ENCODE data around the gene INPP5J.

The INPP5J gene

GRCh38 chr22:31128156-31128555 is 5.4 kb downstream of the INPP5J start:
- H3K18ac ChIP-seq (ENCODE audit: low read depth in 1 of 2, low read length in 2 of 2), result no peak overlapping the region
- H4K8ac ChIP-seq (ENCODE audit: low read length), result no peak overlapping the region
- no peak overlapping the region for H3K4me2 ChIP-seq (ENCODE audit: low read length, poor library complexity, severe bottlenecking)
- H2AK5ac ChIP-seq (ENCODE audit: low read length, severe bottlenecking), result no peak overlapping the region
- peaks cover 0 to 6% of the 10 kb centered on the region in 2 experiments for H3K36me3 ChIP-seq (ENCODE audit: control insufficient read depth in 1 of 2, insufficient read depth in 2 of 2, low read depth in 1 of 2, low read length in 2 of 2)
- H2BK15ac ChIP-seq (ENCODE audit: low read depth, poor library complexity, severe bottlenecking), result no peak overlapping the region
- H3K14ac ChIP-seq (ENCODE audit: low read length in 2 of 2), result no peak overlapping the region
- peaks cover 4 to 45% of the 10 kb centered on the region in 2 experiments for H3K27me3 ChIP-seq (ENCODE audit: control insufficient read depth in 1 of 2, insufficient read depth in 1 of 2, low read length in 2 of 2)
- no peaks in the 10 kb centered on the region for H3K79me1 ChIP-seq (replicated peaks; ENCODE audit: low read length, poor library complexity, severe bottlenecking)
- H2AFZ ChIP-seq (ENCODE audit: low read depth, low read length), result no peak overlapping the region
- WGBS, result 92% methylated on average over 7 of the region's 7 CpGs
- H2BK12ac ChIP-seq (ENCODE audit: low read length in 2 of 2), result no peak overlapping the region
- peaks cover 8% of the 10 kb centered on the region for H3K4me1 ChIP-seq (ENCODE audit: control insufficient read depth, insufficient read depth, low read depth, low read length)
- no peak overlapping the region for H3K4me3 ChIP-seq (ENCODE audit: insufficient read depth in 1 of 2, low read depth in 1 of 2, low read length in 2 of 2)
- no peak overlapping the region for H3K9ac ChIP-seq (ENCODE audit: low read length)
- no peak overlapping the region for H4K91ac ChIP-seq (ENCODE audit: low read length)
- DNase-seq, result no peak
- no peak overlapping the region for H3K23ac ChIP-seq (ENCODE audit: low read length in 2 of 2)
- no peak overlapping the region for H3K27ac ChIP-seq (ENCODE audit: low read length, poor library complexity, severe bottlenecking)
- no peak overlapping the region for H2BK120ac ChIP-seq (ENCODE audit: low read depth, low read length)
- H3K4ac ChIP-seq (ENCODE audit: low read depth in 1 of 2, low read length in 2 of 2), result no peak overlapping the region
- no peak overlapping the region for H2BK5ac ChIP-seq (ENCODE audit: low read depth, low read length, poor library complexity, severe bottlenecking)
- no peaks in the 10 kb centered on the region for H3K9me3 ChIP-seq (ENCODE audit: control insufficient read depth, low read length)

GRCh38 chr22:31130873-31131272 is 8.1 kb downstream of the INPP5J start:
- H3K4me1 ChIP-seq (ENCODE audit: control insufficient read depth, insufficient read depth, low read depth, low read length), result peaks cover 4% of the 10 kb centered on the region
- H3K23ac ChIP-seq (ENCODE audit: low read length in 2 of 2), result no peak overlapping the region
- H3K4ac ChIP-seq (ENCODE audit: low read depth in 1 of 2, low read length in 2 of 2), result no peak overlapping the region
- H2AFZ ChIP-seq (ENCODE audit: low read depth, low read length), result no peak overlapping the region
- H4K8ac ChIP-seq (ENCODE audit: low read length), result no peak overlapping the region
- no peak overlapping the region for H2AK5ac ChIP-seq (ENCODE audit: low read length, severe bottlenecking)
- no peak overlapping the region for H3K18ac ChIP-seq (ENCODE audit: low read depth in 1 of 2, low read length in 2 of 2)
- H3K79me1 ChIP-seq (replicated peaks; ENCODE audit: low read length, poor library complexity, severe bottlenecking), result no peaks in the 10 kb centered on the region
- no peak overlapping the region for H2BK120ac ChIP-seq (ENCODE audit: low read depth, low read length)
- no peak overlapping the region for H3K9ac ChIP-seq (ENCODE audit: low read length)
- no peak for DNase-seq
- H3K4me2 ChIP-seq (ENCODE audit: low read length, poor library complexity, severe bottlenecking), result no peak overlapping the region
- 90% methylated on average over 2 of the region's 2 CpGs for WGBS
- peaks cover 0 to 6% of the 10 kb centered on the region in 2 experiments for H3K36me3 ChIP-seq (ENCODE audit: control insufficient read depth in 1 of 2, insufficient read depth in 2 of 2, low read depth in 1 of 2, low read length in 2 of 2)
- peaks cover 0 to 35% of the 10 kb centered on the region in 2 experiments for H3K27me3 ChIP-seq (ENCODE audit: control insufficient read depth in 1 of 2, insufficient read depth in 1 of 2, low read length in 2 of 2)
- no peak overlapping the region for H2BK5ac ChIP-seq (ENCODE audit: low read depth, low read length, poor library complexity, severe bottlenecking)
- H3K9me3 ChIP-seq (ENCODE audit: control insufficient read depth, low read length), result no peaks in the 10 kb centered on the region
- no peak overlapping the region for H2BK12ac ChIP-seq (ENCODE audit: low read length in 2 of 2)
- no peak overlapping the region for H2BK15ac ChIP-seq (ENCODE audit: low read depth, poor library complexity, severe bottlenecking)
- no peak overlapping the region for H3K4me3 ChIP-seq (ENCODE audit: insufficient read depth in 1 of 2, low read depth in 1 of 2, low read length in 2 of 2)
- H4K91ac ChIP-seq (ENCODE audit: low read length), result no peak overlapping the region
- H3K27ac ChIP-seq (ENCODE audit: low read length, poor library complexity, severe bottlenecking), result no peak overlapping the region
- no peak overlapping the region for H3K14ac ChIP-seq (ENCODE audit: low read length in 2 of 2)

GRCh38 chr22:31133911-31134310 is 11.1 kb downstream of the INPP5J start:
- no peak for DNase-seq
- H3K18ac ChIP-seq (ENCODE audit: low read depth in 1 of 2, low read length in 2 of 2), result no peak overlapping the region
- H2BK15ac ChIP-seq (ENCODE audit: low read depth, poor library complexity, severe bottlenecking), result no peak overlapping the region
- no peak overlapping the region for H4K91ac ChIP-seq (ENCODE audit: low read length)
- no peak overlapping the region for H2AK5ac ChIP-seq (ENCODE audit: low read length, severe bottlenecking)
- no peak overlapping the region for H4K8ac ChIP-seq (ENCODE audit: low read length)
- H2BK12ac ChIP-seq (ENCODE audit: low read length in 2 of 2), result no peak overlapping the region
- H3K4me1 ChIP-seq (ENCODE audit: control insufficient read depth, insufficient read depth, low read depth, low read length), result peaks cover 2% of the 10 kb centered on the region
- no peak overlapping the region for H3K9ac ChIP-seq (ENCODE audit: low read length)
- H3K79me1 ChIP-seq (replicated peaks; ENCODE audit: low read length, poor library complexity, severe bottlenecking), result no peaks in the 10 kb centered on the region
- no peak overlapping the region for H3K4me2 ChIP-seq (ENCODE audit: low read length, poor library complexity, severe bottlenecking)
- no peak overlapping the region for H2BK120ac ChIP-seq (ENCODE audit: low read depth, low read length)
- H3K4ac ChIP-seq (ENCODE audit: low read depth in 1 of 2, low read length in 2 of 2), result no peak overlapping the region
- H3K36me3 ChIP-seq (ENCODE audit: control insufficient read depth in 1 of 2, insufficient read depth in 2 of 2, low read depth in 1 of 2, low read length in 2 of 2), result peaks cover 0 to 3% of the 10 kb centered on the region in 2 experiments
- no peak overlapping the region for H2BK5ac ChIP-seq (ENCODE audit: low read depth, low read length, poor library complexity, severe bottlenecking)
- no peak overlapping the region for H3K23ac ChIP-seq (ENCODE audit: low read length in 2 of 2)
- no peak overlapping the region for H3K4me3 ChIP-seq (ENCODE audit: insufficient read depth in 1 of 2, low read depth in 1 of 2, low read length in 2 of 2)
- H3K14ac ChIP-seq (ENCODE audit: low read length in 2 of 2), result no peak overlapping the region
- no peak overlapping the region for H2AFZ ChIP-seq (ENCODE audit: low read depth, low read length)
- no peaks in the 10 kb centered on the region for H3K9me3 ChIP-seq (ENCODE audit: control insufficient read depth, low read length)
- WGBS, result 96% methylated on average over 19 of the region's 19 CpGs
- H3K27ac ChIP-seq (ENCODE audit: low read length, poor library complexity, severe bottlenecking), result no peak overlapping the region
- H3K27me3 ChIP-seq (ENCODE audit: control insufficient read depth in 1 of 2, insufficient read depth in 1 of 2, low read length in 2 of 2), result peaks cover 7 to 42% of the 10 kb centered on the region in 2 experiments

GRCh38 chr22:31134688-31135087 is 11.9 kb downstream of the INPP5J start:
- H3K4me1 ChIP-seq (ENCODE audit: control insufficient read depth, insufficient read depth, low read depth, low read length), result peaks cover 2% of the 10 kb centered on the region
- no peak overlapping the region for H2AFZ ChIP-seq (ENCODE audit: low read depth, low read length)
- H3K79me1 ChIP-seq (replicated peaks; ENCODE audit: low read length, poor library complexity, severe bottlenecking), result no peaks in the 10 kb centered on the region
- no peak overlapping the region for H3K9ac ChIP-seq (ENCODE audit: low read length)
- DNase-seq, result no peak
- H2AK5ac ChIP-seq (ENCODE audit: low read length, severe bottlenecking), result no peak overlapping the region
- no peak overlapping the region for H2BK12ac ChIP-seq (ENCODE audit: low read length in 2 of 2)
- no peak overlapping the region for H3K14ac ChIP-seq (ENCODE audit: low read length in 2 of 2)
- H2BK5ac ChIP-seq (ENCODE audit: low read depth, low read length, poor library complexity, severe bottlenecking), result no peak overlapping the region
- H3K4me2 ChIP-seq (ENCODE audit: low read length, poor library complexity, severe bottlenecking), result no peak overlapping the region
- 100% methylated on average over 1 of the region's 4 CpGs for WGBS
- no peak overlapping the region for H3K27ac ChIP-seq (ENCODE audit: low read length, poor library complexity, severe bottlenecking)
- peaks cover 15 to 50% of the 10 kb centered on the region in 2 experiments for H3K27me3 ChIP-seq (ENCODE audit: control insufficient read depth in 1 of 2, insufficient read depth in 1 of 2, low read length in 2 of 2)
- H3K36me3 ChIP-seq (ENCODE audit: control insufficient read depth in 1 of 2, insufficient read depth in 2 of 2, low read depth in 1 of 2, low read length in 2 of 2), result peaks cover 0 to 3% of the 10 kb centered on the region in 2 experiments
- no peak overlapping the region for H3K4me3 ChIP-seq (ENCODE audit: insufficient read depth in 1 of 2, low read depth in 1 of 2, low read length in 2 of 2)
- H3K9me3 ChIP-seq (ENCODE audit: control insufficient read depth, low read length), result no peaks in the 10 kb centered on the region
- H2BK120ac ChIP-seq (ENCODE audit: low read depth, low read length), result no peak overlapping the region
- H2BK15ac ChIP-seq (ENCODE audit: low read depth, poor library complexity, severe bottlenecking), result no peak overlapping the region
- no peak overlapping the region for H4K91ac ChIP-seq (ENCODE audit: low read length)
- H3K4ac ChIP-seq (ENCODE audit: low read depth in 1 of 2, low read length in 2 of 2), result no peak overlapping the region
- H4K8ac ChIP-seq (ENCODE audit: low read length), result no peak overlapping the region
- H3K18ac ChIP-seq (ENCODE audit: low read depth in 1 of 2, low read length in 2 of 2), result no peak overlapping the region
- H3K23ac ChIP-seq (ENCODE audit: low read length in 2 of 2), result no peak overlapping the region

Measured in mesenchymal stem cell (in vitro differentiated cells and primary cell).